H9 (cell line): ENCODE data around the gene PCSK1N. TPM values are rescaled to one million over a fixed set of nuclear protein-coding genes. Genes with fewer than 3 reads are reported as not detected.

Experiments used
- DNase-seq: peaks from one replicate; pipeline ENCODE4 v3.0.0-alpha.2; 2017
- H2AFZ ChIP-seq: one replicate; pipeline ENCODE4 v1.6.1; 2013; ENCODE audit warnings: mild to moderate bottlenecking, low read length, control low read depth, moderate library complexity
- H2AK5ac ChIP-seq: 2 replicates; pipeline ENCODE4 v1.6.1; 2013; ENCODE audit warnings: low read length, control low read depth, mixed read lengths; ENCODE audit not compliant: insufficient read length
- H2BK120ac ChIP-seq: one replicate; pipeline ENCODE4 v1.6.1; 2013; ENCODE audit warnings: low read depth, mild to moderate bottlenecking, low read length, control low read depth, inconsistent platforms; ENCODE audit not compliant: poor library complexity, severe bottlenecking
- H2BK12ac ChIP-seq: 2 replicates; pipeline ENCODE4 v1.6.1; 2013; ENCODE audit warnings: low read length, control low read depth, mixed read lengths, low read depth; ENCODE audit not compliant: insufficient read length
- H2BK15ac ChIP-seq: 2 replicates; pipeline ENCODE4 v1.6.1; 2013; ENCODE audit warnings: low read depth, low read length, control low read depth
- H2BK20ac ChIP-seq: one replicate; pipeline ENCODE4 v1.6.1; 2013; ENCODE audit warnings: low read depth, mild to moderate bottlenecking, low read length, control low read depth, inconsistent platforms; ENCODE audit not compliant: poor library complexity, severe bottlenecking
- H2BK5ac ChIP-seq: 2 replicates; pipeline ENCODE4 v1.6.1; 2013; ENCODE audit warnings: low read length, control low read depth, mixed read lengths; ENCODE audit not compliant: insufficient read length
- H3K14ac ChIP-seq: 2 replicates; pipeline ENCODE4 v1.6.1; 2013; ENCODE audit warnings: low read length, control low read depth; ENCODE audit not compliant: insufficient read depth
- H3K18ac ChIP-seq: 2 replicates; pipeline ENCODE4 v1.6.1; 2013; ENCODE audit warnings: low read depth, mild to moderate bottlenecking, mixed read lengths, low read length, control low read depth; ENCODE audit not compliant: insufficient read length
- H3K23ac ChIP-seq: 2 replicates; pipeline ENCODE4 v1.6.1; 2013; ENCODE audit warnings: low read length, control low read depth, mixed read lengths, low read depth; ENCODE audit not compliant: insufficient read length
- H3K23me2 ChIP-seq: 2 replicates; pipeline ENCODE4 v1.6.1; 2013; ENCODE audit warnings: low read depth, mild to moderate bottlenecking, mixed read lengths, low read length, control low read depth; ENCODE audit not compliant: insufficient read length, poor library complexity, severe bottlenecking
- H3K27ac ChIP-seq: 2 replicates; pipeline ENCODE4 v1.5.1; 2013; ENCODE audit warnings: low read length, control low read depth, mixed read lengths, low read depth; ENCODE audit not compliant: insufficient read length
- H3K27me3 ChIP-seq: 2 replicates; pipeline ENCODE4 v1.6.1; 2013; ENCODE audit warnings: low read length, control low read depth, inconsistent platforms; ENCODE audit not compliant: insufficient read depth
- H3K4ac ChIP-seq: 2 replicates; pipeline ENCODE4 v1.6.1; 2013; ENCODE audit warnings: low read depth, mild to moderate bottlenecking, control low read depth, inconsistent platforms, low read length, moderate library complexity
- H3K4me1 ChIP-seq: 2 replicates; pipeline ENCODE4 v1.6.1; 2013; ENCODE audit warnings: low read length, control low read depth, inconsistent platforms; ENCODE audit not compliant: insufficient read depth
- H3K4me2 ChIP-seq: 2 replicates; pipeline ENCODE4 v1.6.1; 2013; ENCODE audit warnings: low read length, control low read depth, mixed read lengths; ENCODE audit not compliant: insufficient read length, insufficient read depth
- H3K56ac ChIP-seq: 2 replicates; pipeline ENCODE4 v1.6.1; 2013; ENCODE audit warnings: low read depth, mild to moderate bottlenecking, mixed read lengths, low read length, control low read depth; ENCODE audit not compliant: insufficient read length
- H3K79me1 ChIP-seq: 2 replicates; pipeline ENCODE4 v1.6.1; 2013; ENCODE audit warnings: low read depth, mild to moderate bottlenecking, moderate library complexity, low read length, control low read depth, inconsistent platforms; ENCODE audit not compliant: insufficient read depth, poor library complexity, severe bottlenecking
- H3K79me2 ChIP-seq: 2 replicates; pipeline ENCODE4 v1.6.1; 2013; ENCODE audit warnings: low read length, control low read depth, inconsistent platforms; ENCODE audit not compliant: insufficient read depth
- H3K9ac ChIP-seq: 2 replicates; pipeline ENCODE4 v1.6.1; 2013; ENCODE audit warnings: low read length, control low read depth, mixed read lengths; ENCODE audit not compliant: insufficient read length; ENCODE audit errors: extremely low read depth
- H3K9me3 ChIP-seq: one replicate; pipeline ENCODE4 v1.6.1; 2013; ENCODE audit warnings: low read depth, low read length, inconsistent platforms; ENCODE audit not compliant: control insufficient read depth
- H3T11ph ChIP-seq: one replicate; pipeline ENCODE4 v1.6.1; 2013; ENCODE audit warnings: mild to moderate bottlenecking, low read length, control low read depth, inconsistent platforms
- H4K20me1 ChIP-seq: one replicate; pipeline ENCODE4 v1.6.1; 2013; ENCODE audit not compliant: control insufficient read depth, insufficient read length, insufficient read depth
- H4K5ac ChIP-seq: 2 replicates; pipeline ENCODE4 v1.6.1; 2013; ENCODE audit warnings: low read depth, mild to moderate bottlenecking, mixed read lengths, low read length, control low read depth; ENCODE audit not compliant: insufficient read length
- H4K8ac ChIP-seq: replicated peaks from 2 replicates; pipeline ENCODE4 v1.6.1; 2013; ENCODE audit warnings: low read length, control low read depth, mixed read lengths, low read depth; ENCODE audit not compliant: insufficient read length
- H4K91ac ChIP-seq: 2 replicates; pipeline ENCODE4 v1.6.1; 2013; ENCODE audit warnings: low read depth, mild to moderate bottlenecking, moderate library complexity, mixed read lengths, low read length, control low read depth; ENCODE audit not compliant: insufficient read length
- H3K27ac Mint-ChIP-seq, 3 experiments: 2 replicates in 2 of 3; 3 replicates in 1 of 3; pipeline ENCODE4 v1.8.0; 2020 to 2021; ENCODE audit warnings: mixed read lengths in 3 of 3, mild to moderate bottlenecking in 1 of 3, moderate library complexity in 1 of 3
- H3K27me3 Mint-ChIP-seq: 2 replicates; pipeline ENCODE4 v1.8.0; 2021; ENCODE audit warnings: low read depth, mild to moderate bottlenecking, moderate library complexity, mixed read lengths
- H3K36me3 Mint-ChIP-seq, 3 experiments: 2 replicates in 2 of 3; 3 replicates in 1 of 3; pipeline ENCODE4 v1.8.0; 2020 to 2021; ENCODE audit warnings: low read depth in 3 of 3, mixed read lengths in 3 of 3; ENCODE audit not compliant: insufficient read depth in 1 of 3
- H3K4me1 Mint-ChIP-seq, 2 experiments: 2 replicates each; pipeline ENCODE4 v1.8.0; 2020; ENCODE audit warnings: mixed read lengths in 2 of 2
- H3K4me3 Mint-ChIP-seq, 2 experiments: 2 replicates in 1 of 2; 3 replicates in 1 of 2; pipeline ENCODE4 v1.8.0; 2020 to 2021; ENCODE audit warnings: mild to moderate bottlenecking in 2 of 2, mixed read lengths in 2 of 2, moderate library complexity in 1 of 2
- H3K9me3 Mint-ChIP-seq, 2 experiments: 2 replicates in 1 of 2; 3 replicates in 1 of 2; pipeline ENCODE4 v1.8.0; 2020; ENCODE audit warnings: mild to moderate bottlenecking in 2 of 2, mixed read lengths in 2 of 2, moderate library complexity in 1 of 2
- CTCF ChIP-seq: fragments of 200-600 bp; sonication (generic); conservative IDR thresholded peaks from 3 replicates; pipeline ENCODE4 v1.8.0; 2021; ENCODE audit warnings: antibody characterized with exemption, mild to moderate bottlenecking
- WGBS: extraction: QIAGEN DNeasy Blood & Tissue Kit; methylation state at CpG from one replicate; pipeline ENCODE4 v1.1.7; 2013; ENCODE audit warnings: missing lambda C conversion rate, low lambda C conversion rate, mixed read lengths; ENCODE audit not compliant: insufficient read length; ENCODE audit errors: extremely low coverage; 5-methylcytosine and 5-hydroxymethylcytosine counted together
- total RNA-seq: library from RNA; stranded (reverse); gene quantifications from 2 replicates; pipeline ENCODE4 v1.2.1, GENCODE V29; 2021

PCSK1N gene
- total RNA-seq, 1 experiment from 2014 or later, result 3.9 TPM

GRCh38 chrX:48813644-48814043 is 21.8 kb downstream of the PCSK1N start:
- Histone ChIP-seq H3K4ac (no peak overlapping the region), H2BK12ac (no peak overlapping the region), H3K9me3 (peaks cover 15% of the 10 kb centered on the region), H3K4me1 (no peaks in the 10 kb centered on the region), H2BK20ac (no peak overlapping the region), H4K5ac (no peak overlapping the region), H3K79me1 (no peaks in the 10 kb centered on the region), H3K18ac (no peak overlapping the region), H3K14ac (no peak overlapping the region), H3K23me2 (no peaks in the 10 kb centered on the region), H4K8ac (no peak overlapping the region), H2BK15ac (no peak overlapping the region), H3K27ac (no peak overlapping the region), H3K27me3 (no peaks in the 10 kb centered on the region), H4K20me1 (no peaks in the 10 kb centered on the region), H3K9ac (no peak overlapping the region), H4K91ac (no peak overlapping the region), H2BK120ac (no peak overlapping the region), H2AK5ac (no peak overlapping the region), H3K23ac (no peak overlapping the region), H3T11ph (no peak overlapping the region), H3K56ac (no peak overlapping the region), H3K4me2 (no peak overlapping the region), H2BK5ac (no peak overlapping the region), H3K79me2 (no peaks in the 10 kb centered on the region), H2AFZ (no peak overlapping the region)
- Mint-ChIP-seq H3K4me3 (no peak overlapping the region), H3K27me3 (peaks cover 2% of the 10 kb centered on the region; the same call in 1 of the 2 replicates), H3K4me1 (no peaks in the 10 kb centered on the region), H3K27ac (no peak overlapping the region), H3K36me3 (peaks cover 11 to 55% (median 40%) of the 10 kb centered on the region in 3 experiments), H3K9me3 (peaks cover 54 to 72% of the 10 kb centered on the region in 2 experiments)
- DNase-seq, result no peak
- no CpG with 5 or more reads among the region's 8 CpGs for WGBS
- no peak for TF ChIP-seq CTCF
